Measurements from ENCODE around the gene CNIH3.

DNA sequence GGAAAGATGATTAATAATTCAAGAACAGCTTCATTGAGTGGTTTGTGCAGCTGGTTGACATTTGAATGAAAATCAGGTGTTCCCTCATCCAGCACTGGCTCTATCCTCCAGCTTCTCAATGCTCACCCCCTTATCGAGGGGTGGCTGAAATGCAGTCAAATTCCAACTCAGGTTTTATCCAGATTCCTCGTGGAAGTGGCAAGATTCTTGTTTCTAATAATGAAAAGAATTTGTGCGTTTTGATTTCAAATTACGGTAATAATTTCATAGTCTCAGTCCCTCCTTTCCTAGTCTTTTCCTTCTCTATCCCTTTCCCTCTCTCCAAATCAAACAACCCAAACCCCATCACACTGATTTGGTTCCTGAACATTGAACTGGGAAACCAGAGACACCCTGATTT, 3.1 kb downstream of the CNIH3 start:
- no peak for TF ChIP-seq POLR2A (IDR thresholded peaks at IDR 0.05)
- TF ChIP-seq, protein P1, sequence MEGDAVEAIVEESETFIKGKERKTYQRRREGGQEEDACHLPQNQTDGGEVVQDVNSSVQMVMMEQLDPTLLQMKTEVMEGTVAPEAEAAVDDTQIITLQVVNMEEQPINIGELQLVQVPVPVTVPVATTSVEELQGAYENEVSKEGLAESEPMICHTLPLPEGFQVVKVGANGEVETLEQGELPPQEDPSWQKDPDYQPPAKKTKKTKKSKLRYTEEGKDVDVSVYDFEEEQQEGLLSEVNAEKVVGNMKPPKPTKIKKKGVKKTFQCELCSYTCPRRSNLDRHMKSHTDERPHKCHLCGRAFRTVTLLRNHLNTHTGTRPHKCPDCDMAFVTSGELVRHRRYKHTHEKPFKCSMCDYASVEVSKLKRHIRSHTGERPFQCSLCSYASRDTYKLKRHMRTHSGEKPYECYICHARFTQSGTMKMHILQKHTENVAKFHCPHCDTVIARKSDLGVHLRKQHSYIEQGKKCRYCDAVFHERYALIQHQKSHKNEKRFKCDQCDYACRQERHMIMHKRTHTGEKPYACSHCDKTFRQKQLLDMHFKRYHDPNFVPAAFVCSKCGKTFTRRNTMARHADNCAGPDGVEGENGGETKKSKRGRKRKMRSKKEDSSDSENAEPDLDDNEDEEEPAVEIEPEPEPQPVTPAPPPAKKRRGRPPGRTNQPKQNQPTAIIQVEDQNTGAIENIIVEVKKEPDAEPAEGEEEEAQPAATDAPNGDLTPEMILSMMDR (IDR thresholded peaks at IDR 0.05): no peak
